ENCODE measurements around the gene ZNF583.

ZNF583 gene

DNA sequence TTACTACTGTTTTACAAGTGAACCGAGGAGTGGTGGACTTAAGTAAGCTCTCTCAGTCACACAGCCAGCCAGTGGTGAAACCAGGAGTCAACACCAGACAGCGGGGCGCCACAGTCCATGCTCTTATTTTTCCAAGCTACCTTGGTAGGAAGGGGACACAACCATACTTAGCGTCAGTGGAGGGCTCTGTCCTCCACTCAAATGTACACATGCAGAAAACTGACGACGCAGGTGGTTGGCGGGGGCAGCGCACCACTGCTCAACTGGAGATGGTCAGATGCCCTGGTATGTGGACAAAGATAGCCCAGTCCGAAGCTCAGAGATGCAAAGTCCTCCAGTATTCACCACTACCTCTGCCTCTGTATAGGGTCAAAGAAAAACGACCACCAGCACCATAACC lies 72.0 kb downstream of the ZNF583 start:
- no peak for DNase-seq
